Measurements from ENCODE around the gene TSR3. TPM values are rescaled to one million over a fixed set of nuclear protein-coding genes. Genes with fewer than 3 reads are reported as not detected.

The TSR3 gene
- 42.7 and 55.7 TPM in 2 replicates for total RNA-seq

DNA sequence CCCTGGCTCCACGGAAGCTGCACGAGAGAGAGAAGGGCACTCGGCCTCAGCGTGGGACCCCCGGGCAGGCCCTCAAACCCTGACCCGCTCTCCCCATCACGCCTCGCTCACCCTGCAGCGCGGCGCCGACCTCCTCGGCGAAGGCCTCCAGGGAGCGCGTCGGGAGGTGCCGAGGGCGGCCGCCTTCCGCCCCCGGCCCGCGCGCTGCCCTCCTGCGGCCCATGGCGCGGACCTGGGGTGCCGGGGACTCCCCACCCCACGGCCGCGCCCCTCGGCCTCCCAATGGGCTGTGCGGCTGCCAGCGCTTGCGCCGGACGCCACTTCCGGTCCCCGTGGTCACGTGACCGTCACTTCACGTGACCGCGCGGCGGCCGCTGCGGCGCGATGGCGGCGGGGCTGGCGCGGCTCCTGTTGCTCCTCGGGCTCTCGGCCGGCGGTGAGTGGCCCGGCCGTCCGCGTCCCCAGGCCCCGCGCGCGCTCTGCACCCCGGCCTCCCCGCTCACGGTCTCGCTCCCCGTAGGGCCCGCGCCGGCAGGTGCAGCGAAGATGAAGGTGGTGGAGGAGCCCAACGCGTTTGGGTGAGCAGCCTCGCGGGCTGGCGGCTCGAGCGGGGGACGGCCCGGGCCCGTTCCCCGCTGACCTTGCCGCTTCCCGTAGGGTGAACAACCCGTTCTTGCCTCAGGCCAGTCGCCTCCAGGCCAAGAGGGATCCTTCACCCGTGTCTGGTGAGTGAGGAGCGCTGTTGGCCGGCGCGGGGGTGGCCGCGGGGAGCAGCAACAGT is at the start of gene TSR3, which contains the start of gene GNPTG:
Gene TSR3, minus strand, starts transcription at position 297 of the 781 bp plus-strand sequence. Its CDS starts 74 bp downstream, at position 223.
Gene GNPTG, plus strand, starts transcription at position 350 of the 781 bp plus-strand sequence. Its CDS starts 35 bp downstream, at position 385.
- TF ChIP-seq, protein P1, sequence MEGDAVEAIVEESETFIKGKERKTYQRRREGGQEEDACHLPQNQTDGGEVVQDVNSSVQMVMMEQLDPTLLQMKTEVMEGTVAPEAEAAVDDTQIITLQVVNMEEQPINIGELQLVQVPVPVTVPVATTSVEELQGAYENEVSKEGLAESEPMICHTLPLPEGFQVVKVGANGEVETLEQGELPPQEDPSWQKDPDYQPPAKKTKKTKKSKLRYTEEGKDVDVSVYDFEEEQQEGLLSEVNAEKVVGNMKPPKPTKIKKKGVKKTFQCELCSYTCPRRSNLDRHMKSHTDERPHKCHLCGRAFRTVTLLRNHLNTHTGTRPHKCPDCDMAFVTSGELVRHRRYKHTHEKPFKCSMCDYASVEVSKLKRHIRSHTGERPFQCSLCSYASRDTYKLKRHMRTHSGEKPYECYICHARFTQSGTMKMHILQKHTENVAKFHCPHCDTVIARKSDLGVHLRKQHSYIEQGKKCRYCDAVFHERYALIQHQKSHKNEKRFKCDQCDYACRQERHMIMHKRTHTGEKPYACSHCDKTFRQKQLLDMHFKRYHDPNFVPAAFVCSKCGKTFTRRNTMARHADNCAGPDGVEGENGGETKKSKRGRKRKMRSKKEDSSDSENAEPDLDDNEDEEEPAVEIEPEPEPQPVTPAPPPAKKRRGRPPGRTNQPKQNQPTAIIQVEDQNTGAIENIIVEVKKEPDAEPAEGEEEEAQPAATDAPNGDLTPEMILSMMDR (IDR thresholded peaks at IDR 0.05; ENCODE audit: insufficient read depth, low read depth, low read length) = no peak
- peak within 1 kb of the TSS; percentile 92 for H3K4me3 ChIP-seq (ENCODE audit: low read depth, low read length)
- DNase-seq (ENCODE audit: low read depth) = peak; percentile 87

- TF ChIP-seq, protein P1 (IDR thresholded peaks at IDR 0.05; ENCODE audit: insufficient read depth, low read depth, low read length) = no peak
- H3K4me3 ChIP-seq (ENCODE audit: low read depth, low read length) = no peak overlapping the region
- DNase-seq (ENCODE audit: low read depth) = no peak
Measured at GRCh38 chr16:1401061-1401757, 49.5 kb upstream of the TSR3 start.

DNA sequence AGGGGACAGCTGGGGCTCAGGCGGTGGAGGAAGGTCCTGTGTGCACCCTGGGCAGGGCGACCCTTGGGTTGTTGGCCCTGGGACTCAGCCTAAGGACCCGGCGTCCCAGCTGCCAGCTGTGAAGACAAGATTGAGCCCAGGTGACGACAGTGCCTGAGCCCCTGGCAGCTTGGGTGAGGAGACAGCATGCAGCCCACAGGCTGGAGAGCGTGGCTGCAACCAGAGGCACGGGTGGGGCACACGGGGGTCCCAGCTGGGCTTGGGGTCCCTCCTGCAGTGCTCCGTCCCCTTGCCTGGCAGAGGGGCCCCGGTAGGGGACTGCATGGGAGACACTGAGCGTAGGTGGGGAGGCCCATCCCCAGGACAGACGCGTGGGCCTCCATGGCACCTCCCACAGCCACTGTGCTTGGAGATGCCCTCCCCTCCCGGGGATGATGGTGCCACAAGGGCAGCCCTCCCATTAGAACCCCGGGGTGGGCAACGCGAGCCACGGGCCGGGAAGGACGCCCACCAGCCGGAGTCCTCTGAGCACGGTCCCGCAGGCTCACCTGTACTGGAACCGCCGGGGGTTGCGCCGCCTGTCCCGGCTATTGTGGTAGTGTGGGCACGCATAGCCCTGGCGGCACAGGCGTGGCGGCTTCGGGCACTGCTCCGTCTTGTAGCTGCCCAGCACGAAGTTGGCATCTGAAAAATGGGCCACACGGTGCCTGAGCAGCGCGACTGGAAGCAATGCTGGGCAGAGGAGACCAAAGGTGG is 47.3 kb upstream of the TSR3 start:
- DNase-seq (ENCODE audit: low read depth) = no peak
- TF ChIP-seq, protein P1 (IDR thresholded peaks at IDR 0.05; ENCODE audit: insufficient read depth, low read depth, low read length) = no peak
- H3K4me3 ChIP-seq (ENCODE audit: low read depth, low read length) = no peak overlapping the region

GRCh38 chr16:1398351-1398750 is 46.7 kb upstream of the TSR3 start:
- no peak overlapping the region for H3K4me3 ChIP-seq (ENCODE audit: low read depth, low read length)
- TF ChIP-seq, protein P1 (IDR thresholded peaks at IDR 0.05; ENCODE audit: insufficient read depth, low read depth, low read length) = no peak
- DNase-seq (ENCODE audit: low read depth) = no peak

DNA sequence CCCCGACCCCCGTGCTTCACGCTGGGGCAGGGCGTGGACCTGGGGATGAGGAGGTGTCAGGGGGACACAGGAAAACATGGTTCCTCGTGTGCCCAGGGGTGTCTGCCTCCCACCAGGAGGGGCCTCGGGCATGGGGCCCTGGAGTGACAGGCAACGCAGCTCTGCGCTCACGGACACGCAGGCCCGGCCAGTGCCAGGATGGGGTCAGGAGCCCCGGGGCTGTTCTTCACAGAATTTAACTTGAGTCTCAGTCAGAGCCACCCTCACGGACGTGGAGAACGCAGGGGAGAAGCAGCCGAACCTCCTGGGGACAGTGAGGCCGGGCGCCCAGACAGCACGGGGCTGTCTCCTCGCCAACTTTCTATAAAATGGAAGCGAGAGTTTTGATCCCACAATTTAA is 46.1 kb upstream of the TSR3 start:
- DNase-seq (ENCODE audit: low read depth) = no peak
- TF ChIP-seq, protein P1 (IDR thresholded peaks at IDR 0.05; ENCODE audit: insufficient read depth, low read depth, low read length) = no peak
- H3K4me3 ChIP-seq (ENCODE audit: low read depth, low read length) = no peak overlapping the region

DNA sequence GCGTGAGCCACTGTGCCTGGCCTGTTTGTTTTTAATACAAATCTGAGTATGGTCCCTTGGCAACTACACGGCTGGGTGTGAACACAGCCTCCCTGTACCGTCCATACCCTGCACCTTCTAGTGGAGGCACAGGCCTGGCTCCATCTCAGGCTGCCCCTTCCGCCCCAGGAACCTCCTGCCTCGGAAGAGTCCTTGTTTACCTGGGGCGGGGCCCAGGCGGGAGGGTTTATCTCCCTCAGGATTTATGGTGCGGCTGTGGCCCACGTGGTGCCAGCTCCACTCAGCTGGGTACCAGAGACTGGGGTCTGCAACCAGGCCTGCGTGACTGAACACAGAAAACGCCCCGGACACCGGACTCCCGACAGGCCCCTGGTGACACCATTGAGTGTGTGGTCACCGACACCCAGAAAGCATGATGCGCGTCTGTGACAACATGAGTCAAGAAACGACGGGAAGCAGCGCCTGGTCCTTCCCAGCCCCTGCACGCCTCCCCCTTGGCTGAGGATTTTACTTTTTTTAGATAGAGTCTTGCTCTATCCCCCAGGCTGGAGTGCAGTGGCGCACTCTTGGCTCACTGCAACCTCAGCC is 43.9 kb upstream of the TSR3 start:
- TF ChIP-seq, protein P1 (IDR thresholded peaks at IDR 0.05; ENCODE audit: insufficient read depth, low read depth, low read length) = no peak
- no peak for DNase-seq (ENCODE audit: low read depth)

More for the DNA sequence above, 43.9 kb upstream of the TSR3 start:
- no peak overlapping the region for H3K4me3 ChIP-seq (ENCODE audit: low read depth, low read length)

Measured in fibroblast of villous mesenchyme (primary cell).